H9 (cell line): Measurements from ENCODE around the gene LATS2. TPM values are rescaled to one million over a fixed set of nuclear protein-coding genes. Genes with fewer than 3 reads are reported as not detected.

ENCODE experiments used
- DNase-seq: peaks from one replicate; pipeline ENCODE4 v3.0.0-alpha.2; 2017
- H2AFZ ChIP-seq: one replicate; pipeline ENCODE4 v1.6.1; 2013; ENCODE audit warnings: mild to moderate bottlenecking, low read length, control low read depth, moderate library complexity
- H2AK5ac ChIP-seq: 2 replicates; pipeline ENCODE4 v1.6.1; 2013; ENCODE audit warnings: low read length, control low read depth, mixed read lengths; ENCODE audit not compliant: insufficient read length
- H2BK120ac ChIP-seq: one replicate; pipeline ENCODE4 v1.6.1; 2013; ENCODE audit warnings: low read depth, mild to moderate bottlenecking, low read length, control low read depth, inconsistent platforms; ENCODE audit not compliant: poor library complexity, severe bottlenecking
- H2BK12ac ChIP-seq: 2 replicates; pipeline ENCODE4 v1.6.1; 2013; ENCODE audit warnings: low read length, control low read depth, mixed read lengths, low read depth; ENCODE audit not compliant: insufficient read length
- H2BK15ac ChIP-seq: 2 replicates; pipeline ENCODE4 v1.6.1; 2013; ENCODE audit warnings: low read depth, low read length, control low read depth
- H2BK20ac ChIP-seq: one replicate; pipeline ENCODE4 v1.6.1; 2013; ENCODE audit warnings: low read depth, mild to moderate bottlenecking, low read length, control low read depth, inconsistent platforms; ENCODE audit not compliant: poor library complexity, severe bottlenecking
- H2BK5ac ChIP-seq: 2 replicates; pipeline ENCODE4 v1.6.1; 2013; ENCODE audit warnings: low read length, control low read depth, mixed read lengths; ENCODE audit not compliant: insufficient read length
- H3K14ac ChIP-seq: 2 replicates; pipeline ENCODE4 v1.6.1; 2013; ENCODE audit warnings: low read length, control low read depth; ENCODE audit not compliant: insufficient read depth
- H3K18ac ChIP-seq: 2 replicates; pipeline ENCODE4 v1.6.1; 2013; ENCODE audit warnings: low read depth, mild to moderate bottlenecking, mixed read lengths, low read length, control low read depth; ENCODE audit not compliant: insufficient read length
- H3K23ac ChIP-seq: 2 replicates; pipeline ENCODE4 v1.6.1; 2013; ENCODE audit warnings: low read length, control low read depth, mixed read lengths, low read depth; ENCODE audit not compliant: insufficient read length
- H3K23me2 ChIP-seq: 2 replicates; pipeline ENCODE4 v1.6.1; 2013; ENCODE audit warnings: low read depth, mild to moderate bottlenecking, mixed read lengths, low read length, control low read depth; ENCODE audit not compliant: insufficient read length, poor library complexity, severe bottlenecking
- H3K27ac ChIP-seq: 2 replicates; pipeline ENCODE4 v1.5.1; 2013; ENCODE audit warnings: low read length, control low read depth, mixed read lengths, low read depth; ENCODE audit not compliant: insufficient read length
- H3K27me3 ChIP-seq: 2 replicates; pipeline ENCODE4 v1.6.1; 2013; ENCODE audit warnings: low read length, control low read depth, inconsistent platforms; ENCODE audit not compliant: insufficient read depth
- H3K4ac ChIP-seq: 2 replicates; pipeline ENCODE4 v1.6.1; 2013; ENCODE audit warnings: low read depth, mild to moderate bottlenecking, control low read depth, inconsistent platforms, low read length, moderate library complexity
- H3K4me1 ChIP-seq: 2 replicates; pipeline ENCODE4 v1.6.1; 2013; ENCODE audit warnings: low read length, control low read depth, inconsistent platforms; ENCODE audit not compliant: insufficient read depth
- H3K4me2 ChIP-seq: 2 replicates; pipeline ENCODE4 v1.6.1; 2013; ENCODE audit warnings: low read length, control low read depth, mixed read lengths; ENCODE audit not compliant: insufficient read length, insufficient read depth
- H3K56ac ChIP-seq: 2 replicates; pipeline ENCODE4 v1.6.1; 2013; ENCODE audit warnings: low read depth, mild to moderate bottlenecking, mixed read lengths, low read length, control low read depth; ENCODE audit not compliant: insufficient read length
- H3K79me1 ChIP-seq: 2 replicates; pipeline ENCODE4 v1.6.1; 2013; ENCODE audit warnings: low read depth, mild to moderate bottlenecking, moderate library complexity, low read length, control low read depth, inconsistent platforms; ENCODE audit not compliant: insufficient read depth, poor library complexity, severe bottlenecking
- H3K79me2 ChIP-seq: 2 replicates; pipeline ENCODE4 v1.6.1; 2013; ENCODE audit warnings: low read length, control low read depth, inconsistent platforms; ENCODE audit not compliant: insufficient read depth
- H3K9ac ChIP-seq: 2 replicates; pipeline ENCODE4 v1.6.1; 2013; ENCODE audit warnings: low read length, control low read depth, mixed read lengths; ENCODE audit not compliant: insufficient read length; ENCODE audit errors: extremely low read depth
- H3K9me3 ChIP-seq: one replicate; pipeline ENCODE4 v1.6.1; 2013; ENCODE audit warnings: low read depth, low read length, inconsistent platforms; ENCODE audit not compliant: control insufficient read depth
- H3T11ph ChIP-seq: one replicate; pipeline ENCODE4 v1.6.1; 2013; ENCODE audit warnings: mild to moderate bottlenecking, low read length, control low read depth, inconsistent platforms
- H4K20me1 ChIP-seq: one replicate; pipeline ENCODE4 v1.6.1; 2013; ENCODE audit not compliant: control insufficient read depth, insufficient read length, insufficient read depth
- H4K5ac ChIP-seq: 2 replicates; pipeline ENCODE4 v1.6.1; 2013; ENCODE audit warnings: low read depth, mild to moderate bottlenecking, mixed read lengths, low read length, control low read depth; ENCODE audit not compliant: insufficient read length
- H4K8ac ChIP-seq: replicated peaks from 2 replicates; pipeline ENCODE4 v1.6.1; 2013; ENCODE audit warnings: low read length, control low read depth, mixed read lengths, low read depth; ENCODE audit not compliant: insufficient read length
- H4K91ac ChIP-seq: 2 replicates; pipeline ENCODE4 v1.6.1; 2013; ENCODE audit warnings: low read depth, mild to moderate bottlenecking, moderate library complexity, mixed read lengths, low read length, control low read depth; ENCODE audit not compliant: insufficient read length
- H3K27ac Mint-ChIP-seq, 3 experiments: 2 replicates in 2 of 3; 3 replicates in 1 of 3; pipeline ENCODE4 v1.8.0; 2020 to 2021; ENCODE audit warnings: mixed read lengths in 3 of 3, mild to moderate bottlenecking in 1 of 3, moderate library complexity in 1 of 3
- H3K27me3 Mint-ChIP-seq: 2 replicates; pipeline ENCODE4 v1.8.0; 2021; ENCODE audit warnings: low read depth, mild to moderate bottlenecking, moderate library complexity, mixed read lengths
- H3K36me3 Mint-ChIP-seq, 3 experiments: 2 replicates in 2 of 3; 3 replicates in 1 of 3; pipeline ENCODE4 v1.8.0; 2020 to 2021; ENCODE audit warnings: low read depth in 3 of 3, mixed read lengths in 3 of 3; ENCODE audit not compliant: insufficient read depth in 1 of 3
- H3K4me1 Mint-ChIP-seq, 2 experiments: 2 replicates each; pipeline ENCODE4 v1.8.0; 2020; ENCODE audit warnings: mixed read lengths in 2 of 2
- H3K4me3 Mint-ChIP-seq, 2 experiments: 2 replicates in 1 of 2; 3 replicates in 1 of 2; pipeline ENCODE4 v1.8.0; 2020 to 2021; ENCODE audit warnings: mild to moderate bottlenecking in 2 of 2, mixed read lengths in 2 of 2, moderate library complexity in 1 of 2
- H3K9me3 Mint-ChIP-seq, 2 experiments: 2 replicates in 1 of 2; 3 replicates in 1 of 2; pipeline ENCODE4 v1.8.0; 2020; ENCODE audit warnings: mild to moderate bottlenecking in 2 of 2, mixed read lengths in 2 of 2, moderate library complexity in 1 of 2
- WGBS: extraction: QIAGEN DNeasy Blood & Tissue Kit; methylation state at CpG from one replicate; pipeline ENCODE4 v1.1.7; 2013; ENCODE audit warnings: missing lambda C conversion rate, low lambda C conversion rate, mixed read lengths; ENCODE audit not compliant: insufficient read length; ENCODE audit errors: extremely low coverage; 5-methylcytosine and 5-hydroxymethylcytosine counted together
- total RNA-seq: library from RNA; stranded (reverse); gene quantifications from 2 replicates; pipeline ENCODE4 v1.2.1, GENCODE V29; 2021
- TF ChIP-seq, protein P1 (sequence below): fragments of 200-600 bp; sonication (generic); conservative IDR thresholded peaks from 3 replicates; pipeline ENCODE4 v1.8.0; 2021; ENCODE audit warnings: antibody characterized with exemption, mild to moderate bottlenecking

The LATS2 gene
- total RNA-seq, 1 experiment from 2014 or later: 20.0 TPM

- Histone ChIP-seq H2BK12ac (no peak overlapping the region), H3K79me2 (peaks cover 35% of the 10 kb centered on the region; the same call in 1 of the 2 replicates), H3K27me3 (no peaks in the 10 kb centered on the region), H3K27ac (no peak overlapping the region), H3T11ph (no peak overlapping the region), H3K9me3 (no peaks in the 10 kb centered on the region), H3K79me1 (peaks cover 8% of the 10 kb centered on the region), H4K8ac (no peak overlapping the region), H2BK15ac (no peak overlapping the region), H3K9ac (no peak overlapping the region), H3K4ac (no peak overlapping the region), H3K4me1 (peaks cover 4% of the 10 kb centered on the region; the same call in 1 of the 2 replicates), H3K14ac (no peak overlapping the region), H4K20me1 (no peaks in the 10 kb centered on the region), H3K4me2 (no peak overlapping the region), H2AK5ac (no peak overlapping the region), H3K23me2 (peaks cover 3% of the 10 kb centered on the region), H3K23ac (no peak overlapping the region), H3K56ac (no peak overlapping the region), H3K18ac (no peak overlapping the region), H4K5ac (no peak overlapping the region), H2BK5ac (no peak overlapping the region), H2AFZ (no peak overlapping the region), H4K91ac (no peak overlapping the region), H2BK20ac (no peak overlapping the region), H2BK120ac (no peak overlapping the region)
- H3K27me3 Mint-ChIP-seq: no peaks in the 10 kb centered on the region
- H3K27ac Mint-ChIP-seq: no peak overlapping the region
- H3K36me3 Mint-ChIP-seq: peaks cover 0 to 20% (median 18%) of the 10 kb centered on the region in 3 experiments; a peak in 4 of 7 replicates
- no peak for DNase-seq
- TF ChIP-seq, protein P1, sequence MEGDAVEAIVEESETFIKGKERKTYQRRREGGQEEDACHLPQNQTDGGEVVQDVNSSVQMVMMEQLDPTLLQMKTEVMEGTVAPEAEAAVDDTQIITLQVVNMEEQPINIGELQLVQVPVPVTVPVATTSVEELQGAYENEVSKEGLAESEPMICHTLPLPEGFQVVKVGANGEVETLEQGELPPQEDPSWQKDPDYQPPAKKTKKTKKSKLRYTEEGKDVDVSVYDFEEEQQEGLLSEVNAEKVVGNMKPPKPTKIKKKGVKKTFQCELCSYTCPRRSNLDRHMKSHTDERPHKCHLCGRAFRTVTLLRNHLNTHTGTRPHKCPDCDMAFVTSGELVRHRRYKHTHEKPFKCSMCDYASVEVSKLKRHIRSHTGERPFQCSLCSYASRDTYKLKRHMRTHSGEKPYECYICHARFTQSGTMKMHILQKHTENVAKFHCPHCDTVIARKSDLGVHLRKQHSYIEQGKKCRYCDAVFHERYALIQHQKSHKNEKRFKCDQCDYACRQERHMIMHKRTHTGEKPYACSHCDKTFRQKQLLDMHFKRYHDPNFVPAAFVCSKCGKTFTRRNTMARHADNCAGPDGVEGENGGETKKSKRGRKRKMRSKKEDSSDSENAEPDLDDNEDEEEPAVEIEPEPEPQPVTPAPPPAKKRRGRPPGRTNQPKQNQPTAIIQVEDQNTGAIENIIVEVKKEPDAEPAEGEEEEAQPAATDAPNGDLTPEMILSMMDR: no peak
- H3K4me3 Mint-ChIP-seq: peak overlapping the region; percentile 1 to 38; a peak in 3 of 5 replicates
- no peaks in the 10 kb centered on the region; a peak in 1 of 5 replicates for H3K9me3 Mint-ChIP-seq
- H3K4me1 Mint-ChIP-seq: peaks cover 48 to 58% of the 10 kb centered on the region in 2 experiments
- WGBS: no CpG with 5 or more reads among the region's 2 CpGs
These were observed 3.0 kb downstream of the LATS2 start for GRCh38 chr13:21058361-21058760.
